NT2/D1 (cell line): ENCODE measurements around the gene FBLN2.

ENCODE experiments used
- SUZ12 ChIP-seq: IDR thresholded peaks from 2 replicates; pipeline ENCODE4 v1.6.1; 2011; ENCODE audit not compliant: insufficient read length, insufficient read depth; ENCODE audit errors: extremely low read depth
- YY1 ChIP-seq: IDR thresholded peaks from 2 replicates; pipeline ENCODE4 v1.6.1; 2011; ENCODE audit not compliant: insufficient read length, insufficient read depth
- ZNF274 ChIP-seq: IDR thresholded peaks from 2 replicates; pipeline ENCODE4 v1.6.1; 2011; ENCODE audit warnings: mild to moderate bottlenecking, low read depth, low read length

DNA sequence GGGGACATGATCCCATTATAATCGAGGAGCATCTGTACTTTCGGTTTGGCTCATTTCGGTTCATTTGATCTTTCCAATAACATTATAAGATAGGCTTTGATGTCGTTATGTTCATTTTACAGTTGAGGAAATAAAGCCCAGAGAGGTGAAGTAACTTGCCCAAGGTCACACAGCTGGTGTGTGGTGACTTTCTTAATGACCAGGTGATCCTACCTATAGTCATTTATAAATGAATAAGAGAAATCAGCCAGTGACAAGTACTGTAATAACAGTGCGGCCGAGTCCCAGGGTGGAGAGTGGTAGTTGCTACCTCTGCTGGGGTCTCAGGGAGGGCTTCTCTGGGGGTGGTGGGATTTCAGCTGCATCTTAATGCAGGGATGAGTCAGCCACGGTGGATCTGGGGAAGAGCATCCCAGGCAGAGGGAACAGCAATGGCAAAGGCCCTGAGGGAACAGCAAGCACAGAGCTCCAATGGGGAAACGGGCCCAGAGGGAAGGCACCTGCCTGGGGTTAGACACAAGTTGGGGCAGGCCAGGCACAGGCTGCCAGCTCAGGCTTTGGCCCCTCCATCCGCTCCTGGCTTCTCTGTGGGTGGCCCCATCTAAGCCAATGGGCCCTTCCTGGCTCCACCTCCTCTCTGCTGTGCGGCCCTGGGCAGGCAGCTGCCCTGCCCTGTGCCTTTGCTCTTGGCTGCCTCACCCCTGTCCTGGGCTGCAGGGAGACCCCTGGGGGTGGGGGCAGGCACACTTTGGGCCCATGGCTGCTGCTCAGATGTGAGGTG lies 1.1 kb upstream of the FBLN2 start:
- TF ChIP-seq ZNF274 (no peak), SUZ12 (no peak), YY1 (no peak)
